GM13976 (cell line): ENCODE measurements around the gene PNRC2.

Experiments used
- DNase-seq: peaks from one replicate; pipeline ENCODE4 v3.0.0; 2012; ENCODE audit warnings: low spot score
- CTCF ChIP-seq: IDR thresholded peaks from 2 replicates; pipeline ENCODE4 v1.5.1; 2012; ENCODE audit warnings: borderline replicate concordance, mild to moderate bottlenecking; ENCODE audit not compliant: insufficient read depth; ENCODE audit errors: extremely low read depth, missing control alignments, control extremely low read depth
- in situ Hi-C: fragments of 300-500 bp; cut with MboI; formaldehyde crosslinking; loops from one replicate; pipeline ENCODE4 v1.12.0; 2022; ENCODE audit warnings: low sequenced_read_pairs, mixed read lengths, inconsistent platforms; ENCODE audit not compliant: unreplicated experiment

The PNRC2 gene

GRCh38 chr1:23927097-23927496 is 32.5 kb upstream of the PNRC2 start:
- TF ChIP-seq CTCF, result no peak
- no peak for DNase-seq
- in situ Hi-C loops, result no loop called here

GRCh38 chr1:23928789-23929188 is 30.8 kb upstream of the PNRC2 start:
- in situ Hi-C loops, result no loop called here
- no peak for DNase-seq
- TF ChIP-seq CTCF, result no peak

- no peak for DNase-seq
- in situ Hi-C loops, result no loop called here
- TF ChIP-seq CTCF, result no peak
These were observed 29.4 kb upstream of the PNRC2 start for GRCh38 chr1:23930270-23930669.

- DNase-seq, result peak; percentile 54
- TF ChIP-seq CTCF, result no peak
- in situ Hi-C loops, result no loop called here
These were observed 28.7 kb upstream of the PNRC2 start for GRCh38 chr1:23930861-23931490.

GRCh38 chr1:23931491-23931880 is 28.1 kb upstream of the PNRC2 start:
- in situ Hi-C loops, result no loop called here
- no peak for TF ChIP-seq CTCF
- DNase-seq, result no peak

- in situ Hi-C loops, result no loop called here
- no peak for DNase-seq
- no peak for TF ChIP-seq CTCF
These were observed 23.0 kb upstream of the PNRC2 start for GRCh38 chr1:23936481-23937176.
